Smooth muscle cell (in vitro differentiated cells): ENCODE results near the gene TBC1D5. TPM values are rescaled to one million over a fixed set of nuclear protein-coding genes. Genes with fewer than 3 reads are reported as not detected.

Source experiments
- DNase-seq: peaks from one replicate; lab custom pipeline; 2025; ENCODE audit not compliant: unreplicated experiment; lab: John Stamatoyannopoulos, UW
- H2AFZ ChIP-seq: fragments of 200-600 bp; sonication (generic); 2 replicates; pipeline ENCODE4 v1.6.0; 2016; ENCODE audit warnings: antibody characterized with exemption, low read depth, mild to moderate bottlenecking
- H3F3A ChIP-seq: fragments of 200-600 bp; sonication (generic); 2 replicates; pipeline ENCODE4 v1.6.0; 2017; ENCODE audit warnings: antibody characterized with exemption, low read depth
- H3K27ac ChIP-seq: fragments of 200-600 bp; sonication (generic); 2 replicates; pipeline ENCODE4 v1.5.1; 2016; ENCODE audit warnings: low read depth, mild to moderate bottlenecking
- H3K27me3 ChIP-seq: fragments of 200-600 bp; sonication (generic); 2 replicates; pipeline ENCODE4 v1.6.1; 2016; ENCODE audit warnings: low read depth, mild to moderate bottlenecking
- H3K36me3 ChIP-seq: fragments of 200-600 bp; sonication (generic); 2 replicates; pipeline ENCODE4 v1.5.1; 2016; ENCODE audit warnings: low read depth
- H3K4me1 ChIP-seq: fragments of 200-600 bp; sonication (generic); 2 replicates; pipeline ENCODE4 v1.5.1; 2016; ENCODE audit warnings: low read depth
- H3K4me2 ChIP-seq: fragments of 200-600 bp; sonication (generic); 2 replicates; pipeline ENCODE4 v1.6.0; 2016; ENCODE audit warnings: mild to moderate bottlenecking
- H3K4me3 ChIP-seq: fragments of 200-600 bp; sonication (generic); 2 replicates; pipeline ENCODE4 v1.5.1; 2016; ENCODE audit warnings: mild to moderate bottlenecking
- H3K79me2 ChIP-seq: fragments of 200-600 bp; sonication (generic); 2 replicates; pipeline ENCODE4 v1.6.0; 2016; ENCODE audit warnings: low read depth, mild to moderate bottlenecking
- H3K9ac ChIP-seq: fragments of 200-600 bp; sonication (generic); 2 replicates; pipeline ENCODE4 v1.6.0; 2016; ENCODE audit warnings: low read depth
- H3K9me3 ChIP-seq: fragments of 200-600 bp; sonication (generic); replicated peaks from 2 replicates; pipeline ENCODE4 v1.5.1; 2016; ENCODE audit warnings: low read depth
- H4K20me1 ChIP-seq: fragments of 200-600 bp; sonication (generic); 2 replicates; pipeline ENCODE4 v1.6.0; 2016; ENCODE audit warnings: low read depth
- CTCF ChIP-seq: fragments of 200-600 bp; sonication (generic); IDR thresholded peaks from 2 replicates; pipeline ENCODE4 v1.5.1; 2017; ENCODE audit warnings: borderline replicate concordance, mild to moderate bottlenecking, antibody characterized with exemption; ENCODE audit not compliant: insufficient read depth, poor library complexity, severe bottlenecking
- WGBS: methylation state at CpG from one replicate; pipeline ENCODE4 v1.1.7; 2016; ENCODE audit warnings: low lambda C conversion rate; 5-methylcytosine and 5-hydroxymethylcytosine counted together
- polyA plus RNA-seq: library from polyadenylated mRNA; unstranded; fragments of >200 nt; fragmentation: Nextera tagmentation; extraction: Ambion mirVana; gene quantifications from 2 replicates; pipeline ENCODE4 v1.2.1, GENCODE V29; 2016
- total RNA-seq: library from RNA; depleted of rRNA; stranded (reverse); fragments of >200 nt; gene quantifications from 2 replicates; pipeline ENCODE4 v1.2.3, GENCODE V29; 2014

TBC1D5 gene
- total and polyA plus RNA-seq, 2 experiments from 2014 or later: 14.6 to 35.3 TPM

- Histone ChIP-seq H2AFZ (no peak overlapping the region), H3K27ac (no peak overlapping the region), H3K9ac (no peak overlapping the region), H3K4me3 (no peak overlapping the region), H3F3A (no peaks in the 10 kb centered on the region), H3K79me2 (peaks cover 3% of the 10 kb centered on the region), H3K9me3 (no peaks in the 10 kb centered on the region), H4K20me1 (peaks cover 4% of the 10 kb centered on the region), H3K4me2 (no peak overlapping the region), H3K36me3 (no peaks in the 10 kb centered on the region), H3K27me3 (no peaks in the 10 kb centered on the region), H3K4me1 (no peaks in the 10 kb centered on the region)
- 90% methylated on average over 3 of the region's 3 CpGs for WGBS
- no peak for TF ChIP-seq CTCF
- DNase-seq: no peak
These were observed 179.6 kb downstream of the TBC1D5 start for GRCh38 chr3:17562845-17563244.

GRCh38 chr3:17558565-17558964, 183.9 kb downstream of the TBC1D5 start:
- H3K9me3 ChIP-seq: no peaks in the 10 kb centered on the region
- H3K79me2 ChIP-seq: peaks cover 3% of the 10 kb centered on the region
- H4K20me1 ChIP-seq: no peaks in the 10 kb centered on the region
- H2AFZ ChIP-seq: no peak overlapping the region
- H3K27ac ChIP-seq: no peak overlapping the region
- H3K4me1 ChIP-seq: peaks cover under 1% of the 10 kb centered on the region
- WGBS: 95% methylated on average over 3 of the region's 3 CpGs
- no peak for DNase-seq
- no peaks in the 10 kb centered on the region for H3K27me3 ChIP-seq
- no peak overlapping the region for H3K4me3 ChIP-seq
- H3F3A ChIP-seq: no peaks in the 10 kb centered on the region
- H3K9ac ChIP-seq: no peak overlapping the region
- no peak overlapping the region for H3K4me2 ChIP-seq
- TF ChIP-seq CTCF: no peak
- H3K36me3 ChIP-seq: no peaks in the 10 kb centered on the region

GRCh38 chr3:17557749-17558463, 184.5 kb downstream of the TBC1D5 start:
- no peak overlapping the region for H3K4me2 ChIP-seq
- H3K79me2 ChIP-seq: peaks cover 3% of the 10 kb centered on the region
- DNase-seq: no peak
- no peaks in the 10 kb centered on the region for H3K27me3 ChIP-seq
- peaks cover 7% of the 10 kb centered on the region for H3K4me1 ChIP-seq
- H3K4me3 ChIP-seq: no peak overlapping the region
- no peak for TF ChIP-seq CTCF
- H3K36me3 ChIP-seq: no peaks in the 10 kb centered on the region
- no peak overlapping the region for H3K9ac ChIP-seq
- peaks cover 5% of the 10 kb centered on the region for H4K20me1 ChIP-seq
- whole genome bisulfite sequencing: 100% methylated on average over 1 of the region's 1 CpG
- H3F3A ChIP-seq: no peaks in the 10 kb centered on the region
- no peak overlapping the region for H2AFZ ChIP-seq
- no peaks in the 10 kb centered on the region for H3K9me3 ChIP-seq
- H3K27ac ChIP-seq: no peak overlapping the region

GRCh38 chr3:17555525-17555924, 186.9 kb downstream of the TBC1D5 start:
- no peak overlapping the region for H3K27ac ChIP-seq
- no peak overlapping the region for H3K9ac ChIP-seq
- H3K4me1 ChIP-seq: peaks cover 19% of the 10 kb centered on the region
- no peak overlapping the region for H3K4me3 ChIP-seq
- H2AFZ ChIP-seq: no peak overlapping the region
- TF ChIP-seq CTCF: no peak
- no peaks in the 10 kb centered on the region for H3K79me2 ChIP-seq
- 66% methylated on average over 2 of the region's 2 CpGs for WGBS
- no peak overlapping the region for H3K4me2 ChIP-seq
- no peaks in the 10 kb centered on the region for H3K36me3 ChIP-seq
- DNase-seq: no peak
- no peaks in the 10 kb centered on the region for H3K27me3 ChIP-seq
- no peaks in the 10 kb centered on the region for H3K9me3 ChIP-seq
- H4K20me1 ChIP-seq: peaks cover 6% of the 10 kb centered on the region
- H3F3A ChIP-seq: no peaks in the 10 kb centered on the region
